HG03280 (cell line): Measurements from ENCODE around the gene PRR16.
"Not testable (repeated sequence)": the region's sequence is repeated elsewhere in the genome, so short reads cannot be mapped to it uniquely, and the experiment has no call there.

ENCODE experiments used
- ATAC-seq: cut with Tn5 transposase; IDR thresholded peaks from one replicate; pipeline ENCODE4 v1.9.1; 2021; ENCODE audit warnings: mild to moderate bottlenecking, moderate library complexity; ENCODE audit not compliant: unreplicated experiment

Gene PRR16

DNA sequence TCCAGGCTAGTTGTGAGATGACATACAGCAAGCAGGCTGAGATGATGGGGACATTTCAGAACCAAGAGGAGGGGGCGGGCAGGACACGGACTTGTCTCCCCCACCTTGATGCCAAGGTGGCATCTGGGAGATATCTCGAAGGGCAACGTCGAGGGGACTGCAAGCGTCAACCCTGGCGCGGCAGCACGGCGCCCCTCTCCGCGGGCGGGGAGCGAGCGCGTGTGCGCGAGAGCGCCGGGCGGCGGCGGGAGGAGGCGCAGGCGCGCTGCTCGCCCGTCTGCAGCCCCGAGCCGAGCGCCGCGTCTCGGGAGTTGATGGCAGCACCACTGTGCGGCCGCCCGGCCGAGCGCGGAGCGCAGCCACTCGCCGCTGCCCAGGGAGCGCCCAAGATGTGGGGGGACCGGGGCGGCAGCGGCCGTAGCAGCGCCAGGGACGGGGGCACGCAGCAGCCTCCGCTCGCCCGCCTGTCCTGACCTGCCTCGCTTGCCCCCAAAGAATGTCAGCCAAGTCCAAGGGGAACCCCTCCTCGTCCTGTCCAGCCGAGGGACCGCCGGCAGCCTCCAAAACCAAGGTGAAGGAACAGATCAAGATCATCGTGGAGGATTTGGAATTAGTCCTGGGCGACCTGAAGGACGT lies at the start of gene PRR16:
PRR16 (plus strand) TSS at position 310 of the 636 bp plus-strand sequence.
- peak; percentile 67 for ATAC-seq

DNA sequence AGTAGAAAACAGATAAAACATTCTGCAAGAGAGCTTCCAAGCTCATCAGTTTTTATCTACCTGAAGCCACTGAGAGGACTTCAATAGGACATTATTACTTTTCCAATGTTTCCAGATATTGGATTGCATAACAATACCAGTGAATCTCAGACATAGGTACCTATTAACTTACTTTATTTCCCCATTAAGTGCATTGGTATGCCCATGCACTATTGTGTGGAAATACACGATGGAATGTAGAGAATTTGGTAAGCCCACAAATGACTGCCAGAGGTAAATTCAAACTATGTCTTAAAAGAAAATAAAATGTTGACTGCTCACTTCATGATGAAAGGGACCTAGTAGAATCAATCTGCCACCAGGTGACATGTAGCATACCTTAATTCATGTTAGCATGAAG lies 48.1 kb upstream of the PRR16 start:
- ATAC-seq: no peak

- ATAC-seq: no peak
These were observed 45.0 kb upstream of the PRR16 start for GRCh38 chr5:120419127-120419526.

- not testable (repeated sequence) for ATAC-seq
These were observed 37.3 kb upstream of the PRR16 start for GRCh38 chr5:120426633-120427275.

- ATAC-seq: no peak
These were observed 33.5 kb upstream of the PRR16 start for GRCh38 chr5:120430572-120430971.

GRCh38 chr5:120432861-120433260 lies 31.2 kb upstream of the PRR16 start:
- ATAC-seq: no peak

DNA sequence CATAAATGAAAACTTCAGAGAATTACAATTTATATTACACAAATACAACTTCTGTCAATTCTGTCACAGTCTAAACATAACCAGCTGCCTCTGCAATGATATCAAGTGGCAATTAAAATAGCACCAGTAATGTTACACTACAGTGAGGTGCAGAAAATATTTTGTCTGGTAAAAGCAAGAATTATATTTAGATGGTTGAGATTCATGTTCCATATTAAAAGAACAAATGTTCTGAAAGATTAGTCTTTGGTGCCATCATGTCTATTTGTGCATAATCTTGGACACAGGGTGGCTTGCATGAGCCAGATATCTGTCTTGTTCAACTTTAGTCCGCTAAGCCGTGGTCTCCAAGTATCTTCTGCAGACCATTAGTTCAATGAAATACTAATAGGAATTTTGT lies 29.0 kb upstream of the PRR16 start:
- no peak for ATAC-seq

DNA sequence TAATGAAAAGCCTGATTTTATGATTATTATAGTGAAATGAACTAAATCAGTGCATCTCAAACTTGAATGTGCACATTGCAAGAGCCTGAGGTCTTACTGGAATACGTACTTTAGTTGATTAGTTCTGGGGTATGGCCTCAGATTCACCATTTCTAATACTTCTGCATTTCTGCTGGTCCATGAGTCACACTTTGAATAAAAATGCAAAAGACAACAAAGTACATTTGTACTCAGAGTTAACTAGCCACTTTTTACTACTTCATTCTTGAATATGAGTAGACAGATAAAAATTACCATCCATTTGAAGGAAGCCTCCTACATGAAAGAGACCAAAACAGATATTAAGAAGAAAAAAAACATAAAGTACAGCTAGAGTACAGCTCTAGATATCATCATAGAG lies 27.1 kb upstream of the PRR16 start:
- ATAC-seq: no peak

DNA sequence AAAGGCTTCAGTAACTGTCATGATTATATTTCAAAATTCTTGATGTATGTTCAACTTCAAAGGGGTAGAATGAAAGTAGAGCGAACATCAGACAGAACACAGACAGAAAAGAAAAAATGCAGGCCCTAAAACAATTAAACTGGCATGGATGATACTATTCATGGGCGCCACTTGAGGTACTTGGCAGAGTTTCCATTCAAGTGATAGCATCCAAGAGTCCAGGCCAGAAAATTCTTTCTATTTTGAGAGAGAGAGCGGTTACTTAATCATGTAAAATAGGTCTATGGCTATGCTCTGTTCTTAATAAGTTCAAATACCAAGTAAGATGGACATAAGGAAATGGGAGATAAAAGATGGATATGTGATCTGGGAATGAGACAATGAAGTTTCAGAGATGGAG lies 21.4 kb upstream of the PRR16 start:
- ATAC-seq: no peak

- ATAC-seq: no peak
These were observed 20.5 kb upstream of the PRR16 start for GRCh38 chr5:120443607-120444006.

DNA sequence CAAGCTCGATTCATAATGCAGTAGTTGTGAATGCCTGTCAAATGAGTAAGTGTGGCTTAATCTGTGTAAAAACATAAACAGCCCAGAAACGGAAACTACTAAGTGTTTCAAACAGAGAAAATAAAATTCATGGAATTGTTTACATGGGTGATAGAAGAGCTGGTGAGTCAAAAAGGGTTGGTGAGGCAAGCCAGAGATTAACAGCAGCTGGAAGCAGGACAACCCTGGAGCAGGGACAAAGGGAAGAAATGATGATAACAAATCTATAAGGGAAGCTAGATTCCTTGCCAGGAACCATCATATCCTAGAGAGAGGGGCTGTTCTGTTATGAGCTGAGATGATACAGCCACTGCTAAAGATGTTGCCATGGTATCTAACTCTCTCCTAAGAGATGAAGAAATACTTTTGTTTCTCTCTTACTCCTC lies 18.0 kb upstream of the PRR16 start:
- no peak for ATAC-seq

- no peak for ATAC-seq
These were observed 17.2 kb upstream of the PRR16 start for GRCh38 chr5:120446901-120447300.

DNA sequence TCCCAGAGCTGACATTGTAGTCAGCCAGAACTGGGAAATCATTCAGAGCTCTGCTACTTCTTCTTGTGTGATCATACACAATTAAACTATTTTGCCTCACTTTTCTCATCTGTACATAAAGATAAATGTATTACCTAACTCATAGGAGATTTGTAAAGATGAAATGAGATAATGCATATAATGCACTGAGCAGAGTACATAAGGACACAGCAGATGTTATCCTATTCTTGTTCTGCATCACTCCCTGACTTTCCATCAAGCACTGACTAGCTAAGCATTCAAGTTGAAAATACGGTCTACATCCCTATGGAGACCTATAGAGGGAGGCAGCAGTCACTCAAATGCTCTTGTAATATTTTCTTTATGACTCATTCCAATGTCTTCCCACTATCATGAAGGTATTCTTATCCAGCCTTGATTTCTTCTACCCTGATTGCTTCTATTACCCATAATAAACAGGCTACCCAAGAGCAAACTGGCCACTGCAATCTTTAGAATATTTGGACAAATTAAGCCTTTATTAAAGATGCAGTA lies 16.3 kb upstream of the PRR16 start:
- no peak for ATAC-seq

DNA sequence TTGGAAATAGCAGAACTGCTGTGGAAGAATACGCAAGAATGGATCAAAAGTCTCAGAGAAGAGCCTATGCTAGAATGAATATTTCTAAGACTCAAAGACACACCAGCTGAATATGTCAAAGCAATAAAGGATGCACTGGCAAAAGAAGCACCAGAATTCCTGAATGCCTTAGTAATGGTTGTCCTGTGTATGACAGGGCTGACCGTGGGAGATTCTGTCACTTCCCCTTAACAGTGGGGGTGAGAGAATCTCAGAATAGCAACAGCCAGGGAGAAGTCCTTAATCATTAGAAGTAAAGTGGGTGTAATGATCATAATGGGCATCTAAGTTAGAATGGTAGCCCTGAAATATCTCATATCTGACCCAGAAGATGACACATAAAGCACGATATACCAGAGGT lies 14.6 kb upstream of the PRR16 start:
- ATAC-seq: no peak

DNA sequence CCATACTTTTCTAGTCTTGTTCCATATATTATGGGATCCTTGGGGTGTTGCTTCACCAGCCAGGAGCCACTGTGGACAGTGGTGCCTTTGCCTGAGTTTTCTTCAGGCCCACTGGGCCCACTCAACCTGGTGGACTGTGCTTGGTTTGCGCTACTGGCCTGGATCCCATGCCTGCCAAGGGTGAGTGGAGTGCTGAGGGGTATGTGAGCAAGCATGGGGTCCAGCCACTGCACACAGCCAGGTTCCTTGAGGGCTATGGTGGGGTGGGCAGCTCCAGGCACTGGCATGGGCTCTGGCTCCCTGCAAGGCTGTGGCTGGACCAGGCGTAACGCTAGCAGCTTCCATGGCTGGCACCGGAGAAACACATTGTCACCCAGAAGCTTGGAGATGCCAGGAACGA lies 13.2 kb upstream of the PRR16 start:
- no peak for ATAC-seq

DNA sequence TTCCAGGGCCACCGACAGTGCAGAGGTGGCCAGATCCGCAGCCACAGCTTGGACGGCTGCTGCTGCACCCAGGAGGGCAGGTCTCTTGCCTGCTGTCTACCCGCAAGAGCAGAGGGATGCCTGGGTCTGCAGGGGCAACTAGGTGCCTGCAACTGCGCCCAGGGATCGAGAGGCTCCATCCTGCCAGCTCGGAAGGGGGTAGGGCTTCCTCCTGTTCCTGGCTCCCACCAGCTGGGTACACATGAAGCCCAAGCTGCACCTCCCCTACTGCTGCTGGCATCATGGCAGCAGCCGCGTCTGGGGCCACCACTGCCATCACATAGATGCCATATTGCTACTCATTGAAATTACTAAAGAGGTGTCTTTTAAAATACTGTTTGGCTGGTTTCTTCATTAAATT lies 12.7 kb upstream of the PRR16 start:
- no peak for ATAC-seq

- ATAC-seq: no peak
These were observed 11.6 kb upstream of the PRR16 start for GRCh38 chr5:120452471-120452870.

- no peak for ATAC-seq
These were observed 9.9 kb upstream of the PRR16 start for GRCh38 chr5:120454094-120454798.

GRCh38 chr5:120456006-120456405 lies 8.1 kb upstream of the PRR16 start:
- no peak for ATAC-seq

DNA sequence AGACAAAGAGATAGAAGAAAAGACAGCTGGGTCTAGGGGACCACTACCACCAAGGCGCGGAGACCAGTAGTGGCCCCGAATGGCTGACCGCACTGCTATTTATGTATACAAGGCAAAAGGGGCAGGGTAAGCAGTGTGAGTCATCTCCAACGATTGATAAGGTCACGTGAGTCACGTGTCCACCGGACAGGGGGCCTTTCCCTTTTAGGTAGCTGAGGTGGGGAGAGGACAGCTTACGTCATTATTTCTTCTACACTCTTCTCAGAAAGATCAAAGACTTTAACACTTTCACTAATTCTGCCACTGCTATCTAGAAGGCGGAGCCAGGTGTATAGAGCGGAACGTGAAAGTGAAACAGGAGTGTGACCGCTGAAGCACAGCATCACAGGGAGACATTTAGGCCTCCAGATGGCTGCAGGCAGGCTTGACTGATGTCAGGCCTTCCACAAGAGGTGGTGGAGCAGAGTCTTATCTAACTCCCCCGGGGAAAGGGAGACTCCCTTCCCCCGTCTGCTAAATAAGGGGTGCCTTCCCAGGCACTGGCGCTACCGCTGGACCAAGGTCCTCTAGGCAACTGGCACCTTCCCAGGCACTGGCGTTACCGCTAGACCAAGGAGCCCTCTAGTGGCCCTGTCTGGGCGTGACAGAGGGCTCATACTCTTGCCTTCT lies 6.1 kb upstream of the PRR16 start:
- ATAC-seq: peak; percentile 84

GRCh38 chr5:120458508-120458847 lies 5.6 kb upstream of the PRR16 start:
- ATAC-seq: not testable (repeated sequence)

DNA sequence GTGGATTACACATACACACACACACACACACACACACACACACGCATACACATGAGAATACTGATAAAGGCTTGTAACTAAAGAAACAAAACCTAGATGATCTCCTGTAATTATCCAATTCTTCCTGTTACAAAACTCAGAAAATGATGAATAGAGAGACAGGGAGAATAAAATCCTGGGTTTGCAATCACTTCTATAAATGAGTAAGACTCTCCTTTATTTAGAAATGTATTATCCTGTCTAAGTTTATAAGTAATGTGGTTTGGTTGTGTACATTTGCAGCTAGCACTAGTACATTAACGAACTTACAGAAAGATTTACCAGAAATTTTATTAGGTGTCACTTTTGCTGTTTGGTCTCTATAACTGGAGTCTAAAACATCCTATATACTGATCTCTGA lies 2.8 kb upstream of the PRR16 start:
- ATAC-seq: no peak
